ENCODE results near the gene KRT6A. TPM values are rescaled to one million over a fixed set of nuclear protein-coding genes. Genes with fewer than 3 reads are reported as not detected.

KRT6A gene
- total and polyA plus RNA-seq, 9 of the 15 experiments (the other 6 are each of a cell fraction or from before 2014, with no cell fraction given), result 0.26 TPM; not detected in 8

DNA sequence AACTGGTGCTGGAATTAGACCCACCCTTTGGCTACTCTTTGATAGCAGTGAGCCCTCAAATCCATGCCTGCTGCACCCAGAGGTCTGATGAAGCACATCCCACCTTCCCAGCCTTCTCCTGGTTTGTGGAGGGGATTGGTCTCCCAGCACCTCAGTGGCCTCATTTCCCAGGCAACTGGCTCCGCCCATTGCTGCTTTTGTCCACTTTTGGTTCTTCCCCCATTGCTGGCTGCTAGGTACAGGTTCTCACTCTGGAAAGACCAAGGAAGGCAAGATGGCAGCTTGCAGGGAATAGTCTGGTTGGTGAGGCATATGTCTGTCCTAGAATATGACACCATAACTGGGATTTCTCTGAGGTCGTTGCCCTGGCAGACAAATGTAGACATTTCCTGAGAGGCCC lies 37.3 kb upstream of the KRT6A start:
- DNase-seq (ENCODE audit: extremely low read depth in 1 of 4, low spot score in 3 of 4), result no peak
- H2AFZ ChIP-seq (ENCODE audit: low read depth, low read length), result no peak overlapping the region
- H3K27me3 ChIP-seq (ENCODE audit: control insufficient read depth in 2 of 2, insufficient read depth in 2 of 2, low read length in 2 of 2), result peaks cover 5 to 44% of the 10 kb centered on the region in 2 experiments; a peak in 4 of 5 replicates
- H3K9me3 ChIP-seq (replicated peaks; ENCODE audit: control insufficient read depth, insufficient read depth, low read depth, low read length), result no peaks in the 10 kb centered on the region
- H3K4me3 ChIP-seq, result no peak overlapping the region
- no peaks in the 10 kb centered on the region for H3K36me3 ChIP-seq (ENCODE audit: control insufficient read depth, insufficient read depth, low read length)
- no peak for FAIRE-seq
- H3K4me1 ChIP-seq (replicated peaks in 1 of 2; ENCODE audit: control insufficient read depth in 2 of 2, insufficient read depth in 2 of 2, low read length in 2 of 2), result no peaks in the 10 kb centered on the region
- H3K27ac ChIP-seq (ENCODE audit: extremely low read depth, low read depth, low read length), result no peak overlapping the region
- no peak overlapping the region for H3K9ac ChIP-seq (ENCODE audit: insufficient read depth in 1 of 2, low read depth in 2 of 2, low read length in 2 of 2)
- in situ Hi-C loops (cut with MboI) (no loop called here), intact Hi-C loops (cut with micrococcal nuclease) (no loop called here)
- BruUV-seq (replicated peaks), result no TSS peak
- no peaks in the 10 kb centered on the region for H3K79me2 ChIP-seq (ENCODE audit: control insufficient read depth, insufficient read depth, low read length)
- POLR2A ChIA-PET, result interaction anchor here (0.7 kb wide), 1 partner anchor 9 kb away, joined by 3 read pairs; no protein-coding TSS in a partner anchor
- H4K20me1 ChIP-seq (replicated peaks; ENCODE audit: control insufficient read depth, insufficient read depth, low read length), result peaks cover 5% of the 10 kb centered on the region; the same call in 1 of the 2 replicates
- WGBS (ENCODE audit: insufficient coverage, low coverage, missing lambda C conversion rate), result 0% methylated on average over 2 of the region's 2 CpGs
- H3K4me2 ChIP-seq (ENCODE audit: insufficient read depth, low read length), result no peak overlapping the region
- no peak for ATAC-seq
- no peaks in the 10 kb centered on the region for H3K9me1 ChIP-seq (ENCODE audit: control insufficient read depth, insufficient read depth, low read length)
- CTCF ChIA-PET (ENCODE audit: low intra/inter-chr PET ratio), result no interaction called here
- TF ChIP-seq PHB (CRISPR knock-in tag; IDR thresholded peaks at IDR 0.05) (no peak), RFX1 (IDR thresholded peaks at IDR 0.05) (no peak), BRF1 (IDR thresholded peaks at IDR 0.05; ENCODE audit: borderline replicate concordance, extremely low read depth, insufficient read length) (no peak), KAT7 (CRISPR knock-in tag; IDR thresholded peaks at IDR 0.05; ENCODE audit: borderline replicate concordance) (no peak), CREB1 (IDR thresholded peaks at IDR 0.05) (no peak), CREB1 (CRISPR knock-in tag; IDR thresholded peaks at IDR 0.05) (no peak), NCOA1 (IDR thresholded peaks at IDR 0.05; ENCODE audit: low read depth) (no peak), POLR2G (IDR thresholded peaks at IDR 0.05; ENCODE audit: low read depth, low read length) (no peak), ZNF140 (CRISPR knock-in tag; IDR thresholded peaks at IDR 0.05) (no peak), RB1 (IDR thresholded peaks at IDR 0.05; ENCODE audit: low read depth) (no peak), GTF2F1 (IDR thresholded peaks at IDR 0.05; ENCODE audit: low read depth, low read length) (no peak), SMARCC2 (IDR thresholded peaks at IDR 0.05; ENCODE audit: low read depth) (no peak), ZFP36 (IDR thresholded peaks at IDR 0.05; ENCODE audit: low read depth, low read length, partially characterized antibody) (no peak), ZFP1 (CRISPR knock-in tag; IDR thresholded peaks at IDR 0.05) (no peak)
- TF ChIP-seq, protein P1, sequence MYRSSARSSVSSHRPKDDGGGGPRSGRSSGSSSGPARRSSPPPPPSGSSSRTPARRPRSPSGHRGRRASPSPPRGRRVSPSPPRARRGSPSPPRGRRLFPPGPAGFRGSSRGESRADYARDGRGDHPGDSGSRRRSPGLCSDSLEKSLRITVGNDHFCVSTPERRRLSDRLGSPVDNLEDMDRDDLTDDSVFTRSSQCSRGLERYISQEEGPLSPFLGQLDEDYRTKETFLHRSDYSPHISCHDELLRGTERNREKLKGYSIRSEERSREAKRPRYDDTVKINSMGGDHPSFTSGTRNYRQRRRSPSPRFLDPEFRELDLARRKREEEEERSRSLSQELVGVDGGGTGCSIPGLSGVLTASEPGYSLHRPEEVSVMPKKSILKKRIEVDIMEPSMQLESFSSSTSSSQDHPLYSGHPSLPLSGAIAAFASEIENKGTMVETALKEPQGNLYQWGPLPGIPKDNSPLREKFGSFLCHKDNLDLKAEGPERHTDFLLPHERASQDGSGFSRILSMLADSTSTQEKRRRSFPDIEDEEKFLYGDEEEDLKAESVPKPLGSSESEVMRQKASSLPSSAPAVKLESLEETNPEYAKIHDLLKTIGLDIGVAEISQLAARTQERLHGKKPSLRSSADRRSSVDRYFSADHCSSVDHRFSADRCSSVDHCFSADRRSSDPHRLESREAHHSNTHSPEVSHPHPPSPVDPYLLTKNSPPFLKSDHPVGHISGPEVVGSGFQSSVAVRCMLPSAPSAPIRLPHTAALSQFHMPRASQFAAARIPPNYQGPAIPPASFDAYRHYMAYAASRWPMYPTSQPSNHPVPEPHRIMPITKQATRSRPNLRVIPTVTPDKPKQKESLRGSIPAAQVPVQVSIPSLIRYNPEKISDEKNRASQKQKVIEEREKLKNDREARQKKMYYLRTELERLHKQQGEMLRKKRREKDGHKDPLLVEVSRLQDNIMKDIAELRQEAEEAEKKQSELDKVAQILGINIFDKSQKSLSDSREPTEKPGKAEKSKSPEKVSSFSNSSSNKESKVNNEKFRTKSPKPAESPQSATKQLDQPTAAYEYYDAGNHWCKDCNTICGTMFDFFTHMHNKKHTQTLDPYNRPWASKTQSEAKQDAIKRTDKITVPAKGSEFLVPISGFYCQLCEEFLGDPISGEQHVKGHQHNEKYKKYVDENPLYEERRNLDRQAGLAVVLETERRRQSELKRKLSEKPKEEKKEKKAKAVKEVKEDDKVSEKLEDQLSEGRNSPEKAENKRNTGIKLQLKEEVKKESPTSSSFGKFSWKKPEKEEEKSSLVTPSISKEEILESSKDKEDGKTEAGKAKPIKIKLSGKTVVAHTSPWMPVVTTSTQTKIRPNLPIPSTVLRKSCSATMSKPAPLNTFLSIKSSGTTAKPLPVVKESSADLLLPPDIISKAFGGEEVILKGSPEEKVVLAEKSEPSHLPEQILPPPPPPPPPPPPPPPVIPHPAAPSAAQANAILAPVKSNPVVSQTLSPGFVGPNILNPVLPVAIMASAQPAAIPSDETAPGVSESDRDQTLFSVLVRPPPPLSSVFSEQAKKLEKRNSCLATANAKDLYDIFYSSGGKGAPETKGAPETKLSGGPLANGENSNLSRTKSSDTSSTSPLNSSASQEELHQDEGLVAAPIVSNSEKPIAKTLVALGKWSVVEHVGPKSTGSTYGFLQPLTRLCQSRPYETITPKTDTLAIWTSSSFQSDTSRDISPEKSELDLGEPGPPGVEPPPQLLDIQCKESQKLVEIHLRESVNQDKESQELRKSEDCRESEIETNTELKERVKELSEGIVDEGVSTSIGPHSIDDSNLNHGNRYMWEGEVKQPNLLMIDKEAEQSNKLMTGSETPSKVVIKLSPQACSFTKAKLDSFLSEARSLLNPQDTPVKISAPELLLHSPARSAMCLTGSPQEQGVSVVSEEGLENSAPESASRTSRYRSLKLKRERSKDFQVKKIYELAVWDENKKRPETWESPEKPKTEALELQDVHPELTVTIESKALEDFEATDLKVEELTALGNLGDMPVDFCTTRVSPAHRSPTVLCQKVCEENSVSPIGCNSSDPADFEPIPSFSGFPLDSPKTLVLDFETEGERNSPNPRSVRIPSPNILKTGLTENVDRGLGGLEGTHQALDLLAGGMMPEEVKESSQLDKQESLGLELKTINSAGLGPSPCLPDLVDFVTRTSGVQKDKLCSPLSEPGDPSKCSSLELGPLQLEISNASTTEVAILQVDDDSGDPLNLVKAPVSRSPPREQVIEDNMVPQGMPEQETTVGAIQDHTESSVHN (IDR thresholded peaks at IDR 0.05; ENCODE audit: borderline replicate concordance in 1 of 2, low read depth in 1 of 2), result no peak
- TF ChIP-seq, protein P2, sequence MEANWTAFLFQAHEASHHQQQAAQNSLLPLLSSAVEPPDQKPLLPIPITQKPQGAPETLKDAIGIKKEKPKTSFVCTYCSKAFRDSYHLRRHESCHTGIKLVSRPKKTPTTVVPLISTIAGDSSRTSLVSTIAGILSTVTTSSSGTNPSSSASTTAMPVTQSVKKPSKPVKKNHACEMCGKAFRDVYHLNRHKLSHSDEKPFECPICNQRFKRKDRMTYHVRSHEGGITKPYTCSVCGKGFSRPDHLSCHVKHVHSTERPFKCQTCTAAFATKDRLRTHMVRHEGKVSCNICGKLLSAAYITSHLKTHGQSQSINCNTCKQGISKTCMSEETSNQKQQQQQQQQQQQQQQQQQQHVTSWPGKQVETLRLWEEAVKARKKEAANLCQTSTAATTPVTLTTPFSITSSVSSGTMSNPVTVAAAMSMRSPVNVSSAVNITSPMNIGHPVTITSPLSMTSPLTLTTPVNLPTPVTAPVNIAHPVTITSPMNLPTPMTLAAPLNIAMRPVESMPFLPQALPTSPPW (CRISPR knock-in tag; IDR thresholded peaks at IDR 0.05), result no peak
